IPS-18a (cell line): ENCODE data around the gene CTBP2.

ENCODE experiments used
- H3K27ac ChIP-seq: one replicate; pipeline ENCODE4 v1.5.1; 2013; ENCODE audit warnings: low read length
- H3K27me3 ChIP-seq: one replicate; pipeline ENCODE4 v1.6.1; 2013; ENCODE audit warnings: mild to moderate bottlenecking, low read length; ENCODE audit not compliant: control insufficient read depth, insufficient read depth
- H3K36me3 ChIP-seq: one replicate; pipeline ENCODE4 v1.6.1; 2013; ENCODE audit warnings: low read depth, low read length; ENCODE audit not compliant: control insufficient read depth
- H3K4me1 ChIP-seq: one replicate; pipeline ENCODE4 v1.6.1; 2013; ENCODE audit warnings: low read depth, low read length; ENCODE audit not compliant: control insufficient read depth
- H3K4me3 ChIP-seq: one replicate; pipeline ENCODE4 v1.5.1; 2013; ENCODE audit warnings: low read length
- H3K9ac ChIP-seq: one replicate; pipeline ENCODE4 v1.6.1; 2013; ENCODE audit warnings: mild to moderate bottlenecking, low read length, moderate library complexity
- H3K9me3 ChIP-seq: one replicate; pipeline ENCODE4 v1.6.1; 2013; ENCODE audit warnings: low read depth, low read length; ENCODE audit not compliant: control insufficient read depth

CTBP2 gene

GRCh38 chr10:125024497-125025234 lies 135.7 kb downstream of the CTBP2 start:
- Histone ChIP-seq H3K36me3 (peaks cover 24% of the 10 kb centered on the region), H3K9ac (no peak overlapping the region), H3K9me3 (no peaks in the 10 kb centered on the region), H3K27ac (no peak overlapping the region), H3K4me1 (peaks cover 3% of the 10 kb centered on the region), H3K27me3 (no peaks in the 10 kb centered on the region), H3K4me3 (no peak overlapping the region)

- Histone ChIP-seq H3K4me1 (peaks cover 3% of the 10 kb centered on the region), H3K36me3 (peaks cover 27% of the 10 kb centered on the region), H3K9me3 (no peaks in the 10 kb centered on the region), H3K27me3 (no peaks in the 10 kb centered on the region), H3K27ac (no peak overlapping the region), H3K9ac (no peak overlapping the region), H3K4me3 (no peak overlapping the region)
Observed at GRCh38 chr10:125023862-125024496, 136.4 kb downstream of the CTBP2 start.

GRCh38 chr10:125023255-125023654 lies 137.1 kb downstream of the CTBP2 start:
- H3K27me3 ChIP-seq = no peaks in the 10 kb centered on the region
- H3K4me3 ChIP-seq = no peak overlapping the region
- H3K9me3 ChIP-seq = no peaks in the 10 kb centered on the region
- H3K27ac ChIP-seq = no peak overlapping the region
- H3K4me1 ChIP-seq = peaks cover under 1% of the 10 kb centered on the region
- peaks cover 27% of the 10 kb centered on the region for H3K36me3 ChIP-seq
- H3K9ac ChIP-seq = no peak overlapping the region

GRCh38 chr10:125022671-125023070 lies 137.7 kb downstream of the CTBP2 start:
- no peak overlapping the region for H3K27ac ChIP-seq
- no peak overlapping the region for H3K4me3 ChIP-seq
- no peaks in the 10 kb centered on the region for H3K4me1 ChIP-seq
- no peaks in the 10 kb centered on the region for H3K27me3 ChIP-seq
- H3K36me3 ChIP-seq = peaks cover 27% of the 10 kb centered on the region
- H3K9me3 ChIP-seq = no peaks in the 10 kb centered on the region
- no peak overlapping the region for H3K9ac ChIP-seq

GRCh38 chr10:125021686-125022344 lies 138.5 kb downstream of the CTBP2 start:
- Histone ChIP-seq H3K27ac (no peak overlapping the region), H3K4me3 (no peak overlapping the region), H3K36me3 (peaks cover 23% of the 10 kb centered on the region), H3K4me1 (no peaks in the 10 kb centered on the region), H3K9me3 (no peaks in the 10 kb centered on the region), H3K9ac (no peak overlapping the region), H3K27me3 (no peaks in the 10 kb centered on the region)

- Histone ChIP-seq H3K9me3 (no peaks in the 10 kb centered on the region), H3K27me3 (no peaks in the 10 kb centered on the region), H3K36me3 (peaks cover 23% of the 10 kb centered on the region), H3K4me1 (no peaks in the 10 kb centered on the region), H3K27ac (no peak overlapping the region), H3K4me3 (no peak overlapping the region), H3K9ac (no peak overlapping the region)
Observed at GRCh38 chr10:125020871-125021270, 139.5 kb downstream of the CTBP2 start.

DNA sequence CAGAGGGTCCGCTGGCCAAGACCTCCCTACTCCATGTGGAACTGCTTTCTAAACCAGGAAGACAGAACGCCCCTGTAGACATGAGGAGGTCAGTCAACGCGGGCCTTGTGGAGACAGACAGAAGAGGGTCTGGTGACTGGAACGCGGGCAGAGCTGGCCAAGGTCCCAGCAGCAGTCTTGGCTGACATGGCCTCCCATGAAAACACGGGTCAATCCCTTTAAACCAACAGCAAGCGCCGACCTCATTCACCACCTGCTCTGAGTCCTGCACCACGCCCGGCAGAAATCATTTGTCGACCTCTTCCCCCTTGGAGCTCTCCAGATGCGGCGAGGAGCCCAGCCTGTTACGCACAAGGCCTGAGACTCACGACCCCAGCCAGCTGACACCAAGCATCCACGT lies 140.0 kb downstream of the CTBP2 start:
- Histone ChIP-seq H3K36me3 (peaks cover 23% of the 10 kb centered on the region), H3K9ac (no peak overlapping the region), H3K9me3 (no peaks in the 10 kb centered on the region), H3K4me1 (no peaks in the 10 kb centered on the region), H3K27ac (no peak overlapping the region), H3K27me3 (no peaks in the 10 kb centered on the region), H3K4me3 (no peak overlapping the region)

- Histone ChIP-seq H3K9me3 (no peaks in the 10 kb centered on the region), H3K27me3 (no peaks in the 10 kb centered on the region), H3K36me3 (peaks cover 16% of the 10 kb centered on the region), H3K4me3 (no peak overlapping the region), H3K4me1 (no peaks in the 10 kb centered on the region), H3K27ac (no peak overlapping the region), H3K9ac (no peak overlapping the region)
Observed at GRCh38 chr10:125018576-125019143, 141.7 kb downstream of the CTBP2 start.

DNA sequence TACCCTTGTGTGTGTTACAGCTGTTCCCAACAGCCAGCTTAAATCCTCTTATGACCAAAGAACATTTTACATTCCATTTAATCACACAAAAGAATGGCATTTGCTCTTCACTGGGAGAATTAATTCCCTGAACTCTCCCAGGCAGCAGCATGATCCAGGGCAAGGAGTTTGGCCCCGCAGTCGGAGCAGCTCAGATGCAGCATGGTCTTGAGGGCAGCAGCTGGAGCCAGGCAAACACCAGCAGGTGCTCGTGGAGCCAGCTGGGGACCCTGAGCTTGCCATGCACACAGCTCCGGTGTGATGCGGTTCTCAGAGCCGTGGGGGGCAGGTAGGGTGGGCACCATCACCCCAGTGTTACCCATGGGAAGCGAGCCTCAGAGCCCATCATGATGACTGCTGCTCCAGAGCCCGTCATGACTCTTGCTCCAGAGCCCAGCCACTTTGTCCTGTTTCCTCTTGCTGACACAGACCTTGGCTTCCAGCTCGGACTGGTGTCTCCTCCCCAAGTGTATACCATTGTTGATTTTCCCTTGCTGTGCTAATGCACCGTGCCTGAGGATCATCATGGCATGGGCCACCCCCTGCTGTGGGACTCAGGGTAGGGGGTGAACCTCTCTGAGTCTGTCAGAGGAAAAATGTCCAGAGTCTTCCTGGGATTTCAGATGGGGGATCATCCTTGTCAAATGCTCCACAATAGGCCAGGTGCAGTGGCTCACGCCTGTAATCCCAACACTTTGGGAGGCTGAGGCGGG lies 142.6 kb downstream of the CTBP2 start:
- Histone ChIP-seq H3K4me3 (no peak overlapping the region), H3K27me3 (no peaks in the 10 kb centered on the region), H3K9me3 (no peaks in the 10 kb centered on the region), H3K36me3 (peaks cover 12% of the 10 kb centered on the region), H3K27ac (no peak overlapping the region), H3K9ac (no peak overlapping the region), H3K4me1 (no peaks in the 10 kb centered on the region)

DNA sequence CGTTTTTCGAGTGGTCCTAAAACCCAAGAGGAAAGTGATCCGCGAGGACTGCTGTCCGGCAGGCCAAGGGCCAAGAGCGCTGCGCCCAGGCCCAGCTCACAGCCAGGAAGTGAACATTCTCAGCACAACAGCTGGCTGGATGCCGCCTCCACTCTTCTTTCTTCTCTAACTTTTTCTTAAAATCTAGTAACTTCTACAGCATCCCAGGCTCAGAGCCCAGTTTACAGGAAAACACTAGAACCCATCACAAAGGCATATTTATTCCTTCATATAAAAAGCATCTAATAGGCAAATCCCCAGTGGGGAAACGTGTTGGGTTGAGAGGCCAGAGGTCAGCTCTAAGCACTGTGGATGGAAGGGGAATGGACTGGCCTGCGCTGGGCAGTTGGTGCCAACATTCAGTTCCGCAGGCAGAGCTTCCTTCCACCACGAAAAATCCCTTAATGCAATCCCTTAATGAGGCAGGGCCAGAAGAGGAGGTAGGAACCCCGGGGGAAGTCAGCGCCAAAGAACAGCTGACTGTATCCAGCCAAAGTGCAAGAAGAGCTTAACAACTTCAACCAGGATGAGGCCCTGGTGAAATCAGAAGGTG lies 143.7 kb downstream of the CTBP2 start:
- no peaks in the 10 kb centered on the region for H3K9me3 ChIP-seq
- no peaks in the 10 kb centered on the region for H3K4me1 ChIP-seq
- no peaks in the 10 kb centered on the region for H3K27me3 ChIP-seq
- no peak overlapping the region for H3K9ac ChIP-seq
- peaks cover 12% of the 10 kb centered on the region for H3K36me3 ChIP-seq
- H3K27ac ChIP-seq = no peak overlapping the region
- H3K4me3 ChIP-seq = no peak overlapping the region

GRCh38 chr10:125016123-125016522 lies 144.2 kb downstream of the CTBP2 start:
- H3K4me3 ChIP-seq = no peak overlapping the region
- H3K27me3 ChIP-seq = no peaks in the 10 kb centered on the region
- no peak overlapping the region for H3K9ac ChIP-seq
- peaks cover 12% of the 10 kb centered on the region for H3K36me3 ChIP-seq
- H3K27ac ChIP-seq = no peak overlapping the region
- H3K4me1 ChIP-seq = no peaks in the 10 kb centered on the region
- H3K9me3 ChIP-seq = no peaks in the 10 kb centered on the region
